ENCODE results near the gene ZBTB9.

Gene ZBTB9

DNA sequence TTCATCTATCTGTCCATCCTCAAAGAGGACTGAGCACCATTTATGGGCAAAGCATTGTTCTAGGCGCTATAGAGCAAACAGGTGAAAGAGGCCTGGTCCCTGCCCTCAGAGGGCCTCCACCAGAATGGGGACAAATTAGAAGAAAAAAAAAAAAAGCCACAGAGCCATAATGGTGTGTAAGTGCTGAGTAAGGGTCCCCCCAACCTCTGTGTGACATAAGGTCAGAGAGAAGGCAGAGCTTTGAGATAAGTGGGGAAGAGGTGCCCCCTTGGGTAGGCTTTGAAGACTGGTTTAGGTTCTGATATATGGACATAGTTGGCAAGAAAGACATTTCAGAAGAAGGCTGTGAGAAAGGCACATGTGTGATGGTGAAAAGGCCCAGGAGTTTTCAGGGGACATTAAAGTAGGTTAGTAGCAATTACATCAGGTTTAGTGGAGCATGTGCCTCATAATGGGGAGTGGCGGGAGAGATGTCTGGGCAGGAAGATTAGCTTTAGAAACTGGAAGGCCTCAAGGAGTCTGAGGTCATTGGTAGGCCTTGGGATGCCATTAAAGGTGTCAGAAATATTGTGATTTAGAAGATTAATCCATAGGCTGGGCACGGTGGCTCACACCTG, 15.3 kb upstream of the ZBTB9 start:
- no peak overlapping the region for H3K27ac ChIP-seq
- no peak for DNase-seq (ENCODE audit: low spot score)
- TF ChIP-seq, protein P1, sequence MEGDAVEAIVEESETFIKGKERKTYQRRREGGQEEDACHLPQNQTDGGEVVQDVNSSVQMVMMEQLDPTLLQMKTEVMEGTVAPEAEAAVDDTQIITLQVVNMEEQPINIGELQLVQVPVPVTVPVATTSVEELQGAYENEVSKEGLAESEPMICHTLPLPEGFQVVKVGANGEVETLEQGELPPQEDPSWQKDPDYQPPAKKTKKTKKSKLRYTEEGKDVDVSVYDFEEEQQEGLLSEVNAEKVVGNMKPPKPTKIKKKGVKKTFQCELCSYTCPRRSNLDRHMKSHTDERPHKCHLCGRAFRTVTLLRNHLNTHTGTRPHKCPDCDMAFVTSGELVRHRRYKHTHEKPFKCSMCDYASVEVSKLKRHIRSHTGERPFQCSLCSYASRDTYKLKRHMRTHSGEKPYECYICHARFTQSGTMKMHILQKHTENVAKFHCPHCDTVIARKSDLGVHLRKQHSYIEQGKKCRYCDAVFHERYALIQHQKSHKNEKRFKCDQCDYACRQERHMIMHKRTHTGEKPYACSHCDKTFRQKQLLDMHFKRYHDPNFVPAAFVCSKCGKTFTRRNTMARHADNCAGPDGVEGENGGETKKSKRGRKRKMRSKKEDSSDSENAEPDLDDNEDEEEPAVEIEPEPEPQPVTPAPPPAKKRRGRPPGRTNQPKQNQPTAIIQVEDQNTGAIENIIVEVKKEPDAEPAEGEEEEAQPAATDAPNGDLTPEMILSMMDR (IDR thresholded peaks at IDR 0.05) = no peak
- H3K4me3 ChIP-seq = no peak overlapping the region

DNA sequence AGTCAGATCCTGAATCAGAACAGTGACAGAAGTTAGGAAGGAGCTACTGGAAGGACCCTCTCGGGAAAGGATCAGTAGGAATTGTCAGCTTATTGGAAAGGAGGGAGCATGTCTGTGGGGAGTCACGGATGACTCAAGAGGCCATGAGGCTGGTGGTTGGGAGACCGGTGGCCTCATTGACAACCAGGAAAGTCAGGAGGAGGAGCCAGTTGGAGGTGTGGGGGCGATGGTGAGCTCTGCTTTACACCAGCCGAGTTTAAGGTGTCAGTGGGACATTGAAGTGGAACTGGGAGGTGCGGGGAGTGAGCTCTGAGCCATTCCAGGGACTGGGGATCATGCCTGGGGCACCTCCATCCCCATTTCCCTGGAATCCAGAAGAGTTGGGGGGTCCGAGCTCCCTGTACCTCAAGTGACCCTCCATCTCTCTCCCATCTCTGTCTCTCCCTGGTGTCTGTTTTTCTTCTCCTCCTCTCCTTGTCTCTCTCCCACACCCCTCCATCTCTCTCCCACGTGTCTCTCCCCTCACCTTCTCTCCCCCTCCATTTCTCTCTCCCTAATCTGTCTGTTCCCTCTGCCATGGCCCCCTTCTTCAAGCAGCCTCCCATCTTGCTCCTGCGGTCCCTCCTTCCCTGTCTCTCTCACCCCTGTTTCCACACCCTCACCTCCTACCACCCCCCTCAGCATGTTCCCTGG, 14.3 kb upstream of the ZBTB9 start:
- Histone ChIP-seq H3K4me3 (no peak overlapping the region), H3K27ac (no peak overlapping the region)
- TF ChIP-seq, protein P1 (IDR thresholded peaks at IDR 0.05) = no peak
- DNase-seq (ENCODE audit: low spot score) = no peak

DNA sequence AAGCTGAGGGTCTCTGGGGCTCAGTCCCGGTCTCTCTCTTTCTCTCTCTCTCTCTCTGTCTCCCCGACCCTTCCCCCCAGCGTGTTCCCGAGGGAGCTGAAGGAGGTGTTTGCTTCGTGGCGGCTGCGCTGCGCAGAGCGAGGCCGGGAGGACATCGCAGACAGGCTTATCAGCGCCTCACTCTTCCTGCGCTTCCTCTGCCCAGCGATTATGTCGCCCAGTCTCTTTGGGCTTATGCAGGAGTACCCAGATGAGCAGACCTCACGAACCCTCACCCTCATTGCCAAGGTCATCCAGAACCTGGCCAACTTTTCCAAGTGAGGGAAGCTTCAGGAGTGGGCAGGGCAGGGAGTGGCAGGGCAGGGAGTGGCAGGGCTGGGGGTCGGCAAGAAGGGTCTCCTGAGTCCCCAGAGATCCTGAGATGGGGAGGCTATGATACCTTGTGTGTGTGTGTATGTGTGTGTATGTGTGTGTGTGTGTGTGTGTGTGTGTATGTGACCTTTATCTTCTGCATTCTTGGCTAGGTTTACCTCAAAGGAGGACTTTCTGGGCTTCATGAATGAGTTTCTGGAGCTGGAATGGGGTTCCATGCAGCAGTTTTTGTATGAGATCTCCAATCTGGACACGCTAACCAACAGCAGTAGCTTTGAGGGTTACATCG, 13.6 kb upstream of the ZBTB9 start:
- no peak for DNase-seq (ENCODE audit: low spot score)
- TF ChIP-seq, protein P1 (IDR thresholded peaks at IDR 0.05) = no peak
- H3K27ac ChIP-seq = no peak overlapping the region
- no peak overlapping the region for H3K4me3 ChIP-seq

DNA sequence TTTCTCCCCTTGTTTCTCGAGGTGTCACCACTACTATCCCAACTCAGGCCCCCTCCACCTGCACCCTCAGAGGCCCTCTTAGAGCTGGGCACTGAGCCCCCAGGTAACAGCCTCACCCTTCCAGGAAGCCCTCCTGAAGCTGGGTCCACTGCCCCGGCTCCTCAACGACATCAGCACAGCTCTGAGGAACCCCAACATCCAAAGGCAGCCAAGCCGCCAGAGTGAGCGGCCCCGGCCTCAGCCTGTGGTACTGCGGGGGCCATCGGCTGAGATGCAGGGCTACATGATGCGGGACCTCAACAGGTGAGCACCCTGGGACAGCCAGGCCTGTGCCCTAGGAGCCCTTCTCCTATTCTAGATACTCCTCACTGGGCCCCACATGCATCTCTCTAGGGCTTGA, 12.9 kb upstream of the ZBTB9 start:
- Histone ChIP-seq H3K4me3 (no peak overlapping the region), H3K27ac (no peak overlapping the region)
- no peak for DNase-seq (ENCODE audit: low spot score)
- TF ChIP-seq, protein P1 (IDR thresholded peaks at IDR 0.05) = no peak

DNA sequence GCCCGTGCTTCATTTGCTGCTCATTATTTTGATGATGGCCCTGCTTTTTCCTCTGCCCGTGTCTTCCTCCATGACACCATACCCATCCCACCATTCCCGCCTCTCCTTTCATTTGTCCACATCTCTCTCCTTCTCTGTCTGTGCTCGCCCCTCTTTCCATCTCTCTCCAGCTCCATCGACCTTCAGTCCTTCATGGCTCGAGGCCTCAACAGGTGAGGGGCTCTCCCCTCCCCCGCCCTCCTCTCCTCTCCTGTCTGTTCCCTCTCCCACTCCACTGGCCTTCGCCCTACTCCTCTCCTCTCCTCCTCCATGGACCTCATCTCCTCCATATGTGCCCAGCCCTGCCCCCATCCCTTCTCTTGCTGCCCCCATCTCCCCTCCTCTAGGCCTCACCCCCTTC, 12.1 kb upstream of the ZBTB9 start:
- DNase-seq (ENCODE audit: low spot score) = no peak
- Histone ChIP-seq H3K27ac (no peak overlapping the region), H3K4me3 (no peak overlapping the region)
- TF ChIP-seq, protein P1 (IDR thresholded peaks at IDR 0.05) = no peak

DNA sequence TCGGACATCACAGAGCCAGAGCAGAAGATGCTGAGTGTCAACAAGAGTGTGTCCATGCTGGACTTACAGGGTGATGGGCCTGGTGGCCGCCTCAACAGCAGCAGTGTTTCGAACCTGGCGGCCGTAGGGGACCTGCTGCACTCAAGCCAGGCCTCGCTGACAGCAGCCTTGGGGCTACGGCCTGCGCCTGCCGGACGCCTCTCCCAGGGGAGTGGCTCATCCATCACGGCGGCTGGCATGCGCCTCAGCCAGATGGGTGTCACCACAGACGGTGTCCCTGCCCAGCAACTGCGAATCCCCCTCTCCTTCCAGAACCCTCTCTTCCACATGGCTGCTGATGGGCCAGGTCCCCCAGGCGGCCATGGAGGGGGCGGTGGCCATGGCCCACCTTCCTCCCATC, 11.4 kb upstream of the ZBTB9 start:
- no peak overlapping the region for H3K27ac ChIP-seq
- DNase-seq (ENCODE audit: low spot score) = no peak
- TF ChIP-seq, protein P1 (IDR thresholded peaks at IDR 0.05) = no peak
- H3K4me3 ChIP-seq = no peak overlapping the region
